ENCODE data around the gene SPOUT1. TPM values are rescaled to one million over a fixed set of nuclear protein-coding genes. Genes with fewer than 3 reads are reported as not detected.

The SPOUT1 gene
- total and polyA plus RNA-seq, 2 of the 13 experiments (the other 11 are each of a cell fraction or from before 2014, with no cell fraction given) = 39.0 to 45.8 TPM

DNA sequence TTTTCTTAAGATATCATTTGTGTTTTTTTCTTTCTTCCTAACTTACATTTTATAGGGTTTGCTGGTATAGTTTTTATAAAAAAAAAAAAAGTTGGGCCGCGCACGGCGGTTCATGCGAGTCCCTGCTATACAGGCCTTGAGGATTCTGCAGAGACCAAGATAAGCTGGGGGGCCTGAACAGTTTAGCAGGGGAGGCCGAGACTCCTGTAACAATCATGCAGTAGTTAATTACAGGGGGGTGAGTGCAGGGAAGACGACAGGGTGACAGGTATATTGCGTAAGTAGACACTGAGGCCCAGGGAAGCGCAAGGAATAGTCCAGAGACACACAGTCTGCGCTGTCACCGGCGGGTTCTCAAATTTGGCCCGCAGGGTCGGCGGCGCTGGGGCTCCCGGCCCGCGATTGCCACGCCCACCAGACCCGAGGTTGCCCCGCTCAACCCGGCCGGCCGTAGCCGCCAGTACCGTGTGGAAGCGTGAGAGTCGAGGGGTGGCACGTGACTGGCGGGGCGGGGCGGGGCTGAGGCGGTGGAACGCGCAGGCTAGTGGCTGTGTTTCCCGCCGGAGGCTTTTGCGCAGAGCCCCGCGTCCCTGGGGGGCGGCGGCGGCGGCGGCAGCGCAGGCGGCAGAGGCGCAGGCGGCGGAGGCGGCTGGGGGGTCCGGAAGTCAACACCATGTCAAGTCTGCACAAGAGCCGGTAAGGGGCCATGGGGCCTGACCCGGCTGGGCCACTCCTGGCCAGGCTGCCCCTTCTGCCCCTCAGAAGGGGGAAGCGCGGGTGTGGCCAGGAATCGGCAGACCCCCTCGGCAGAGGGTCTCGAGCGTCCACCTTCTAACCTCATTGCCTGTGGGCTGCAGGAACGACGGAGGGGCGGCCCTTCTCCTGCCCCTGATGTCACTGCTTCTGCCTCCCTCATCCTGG is 42.7 kb downstream of the SPOUT1 start, which contains the start of gene TBC1D13 (continued):
- TF ChIP-seq HNF1A (IDR thresholded peaks at IDR 0.05; ENCODE audit: low read depth) (no peak), HNF1A (CRISPR knock-in tag; IDR thresholded peaks at IDR 0.05; ENCODE audit: borderline replicate concordance) (peak; percentile 83), ZC3H13 (CRISPR knock-in tag; IDR thresholded peaks at IDR 0.05) (peak; percentile 97), HNRNPLL (IDR thresholded peaks at IDR 0.05; ENCODE audit: low read depth, low read length, poor library complexity, severe bottlenecking) (peak; percentile 94), ZNF704 (CRISPR knock-in tag; IDR thresholded peaks at IDR 0.05; ENCODE audit: borderline replicate concordance) (peak; percentile 73; the same call in 1 of the 2 replicates), ZNF225 (CRISPR knock-in tag; IDR thresholded peaks at IDR 0.05) (peak; percentile 96), ZSCAN21 (CRISPR knock-in tag; IDR thresholded peaks at IDR 0.05; ENCODE audit: borderline replicate concordance) (peak; percentile 95), ZSCAN9 (CRISPR knock-in tag; IDR thresholded peaks at IDR 0.05; ENCODE audit: borderline replicate concordance) (peak; percentile 90), CEBPB (IDR thresholded peaks at IDR 0.05; ENCODE audit: borderline replicate concordance, low read depth, low read length) (peak; percentile 86), TRIM24 (CRISPR knock-in tag; IDR thresholded peaks at IDR 0.05) (no peak), ZNF761 (CRISPR knock-in tag; conservative IDR thresholded peaks at IDR 0.05) (peak; percentile 88; the same call in 1 of the 2 replicates), ZFP36L1 (CRISPR knock-in tag; IDR thresholded peaks at IDR 0.05) (peak; percentile 92), TCF12 (IDR thresholded peaks at IDR 0.05) (no peak), TCF12 (CRISPR knock-in tag; IDR thresholded peaks at IDR 0.05) (peak; percentile 87), RFX5 (IDR thresholded peaks at IDR 0.05; ENCODE audit: low read depth, low read length) (no peak), ELF4 (CRISPR knock-in tag; IDR thresholded peaks at IDR 0.05; ENCODE audit: borderline replicate concordance) (peak; percentile 83), NBN (conservative IDR thresholded peaks at IDR 0.05) (no peak)
- TF ChIP-seq, protein P1, sequence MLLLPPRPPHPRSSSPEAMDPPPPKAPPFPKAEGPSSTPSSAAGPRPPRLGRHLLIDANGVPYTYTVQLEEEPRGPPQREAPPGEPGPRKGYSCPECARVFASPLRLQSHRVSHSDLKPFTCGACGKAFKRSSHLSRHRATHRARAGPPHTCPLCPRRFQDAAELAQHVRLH (CRISPR knock-in tag; IDR thresholded peaks at IDR 0.05; ENCODE audit: borderline replicate concordance, low read depth) = peak; percentile 94
- TF ChIP-seq, protein P2, sequence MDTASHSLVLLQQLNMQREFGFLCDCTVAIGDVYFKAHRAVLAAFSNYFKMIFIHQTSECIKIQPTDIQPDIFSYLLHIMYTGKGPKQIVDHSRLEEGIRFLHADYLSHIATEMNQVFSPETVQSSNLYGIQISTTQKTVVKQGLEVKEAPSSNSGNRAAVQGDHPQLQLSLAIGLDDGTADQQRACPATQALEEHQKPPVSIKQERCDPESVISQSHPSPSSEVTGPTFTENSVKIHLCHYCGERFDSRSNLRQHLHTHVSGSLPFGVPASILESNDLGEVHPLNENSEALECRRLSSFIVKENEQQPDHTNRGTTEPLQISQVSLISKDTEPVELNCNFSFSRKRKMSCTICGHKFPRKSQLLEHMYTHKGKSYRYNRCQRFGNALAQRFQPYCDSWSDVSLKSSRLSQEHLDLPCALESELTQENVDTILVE (CRISPR knock-in tag; IDR thresholded peaks at IDR 0.05) = peak; percentile 98
